GM19455 (cell line): Measurements from ENCODE around the gene ATG101.
A peak's percentile ranks its signal among the peaks of the same experiment; 100 is the strongest.

Source experiments
- ATAC-seq: cut with Tn5 transposase; IDR thresholded peaks from one replicate; pipeline ENCODE4 v1.9.1; 2021; ENCODE audit not compliant: unreplicated experiment

The ATG101 gene

DNA sequence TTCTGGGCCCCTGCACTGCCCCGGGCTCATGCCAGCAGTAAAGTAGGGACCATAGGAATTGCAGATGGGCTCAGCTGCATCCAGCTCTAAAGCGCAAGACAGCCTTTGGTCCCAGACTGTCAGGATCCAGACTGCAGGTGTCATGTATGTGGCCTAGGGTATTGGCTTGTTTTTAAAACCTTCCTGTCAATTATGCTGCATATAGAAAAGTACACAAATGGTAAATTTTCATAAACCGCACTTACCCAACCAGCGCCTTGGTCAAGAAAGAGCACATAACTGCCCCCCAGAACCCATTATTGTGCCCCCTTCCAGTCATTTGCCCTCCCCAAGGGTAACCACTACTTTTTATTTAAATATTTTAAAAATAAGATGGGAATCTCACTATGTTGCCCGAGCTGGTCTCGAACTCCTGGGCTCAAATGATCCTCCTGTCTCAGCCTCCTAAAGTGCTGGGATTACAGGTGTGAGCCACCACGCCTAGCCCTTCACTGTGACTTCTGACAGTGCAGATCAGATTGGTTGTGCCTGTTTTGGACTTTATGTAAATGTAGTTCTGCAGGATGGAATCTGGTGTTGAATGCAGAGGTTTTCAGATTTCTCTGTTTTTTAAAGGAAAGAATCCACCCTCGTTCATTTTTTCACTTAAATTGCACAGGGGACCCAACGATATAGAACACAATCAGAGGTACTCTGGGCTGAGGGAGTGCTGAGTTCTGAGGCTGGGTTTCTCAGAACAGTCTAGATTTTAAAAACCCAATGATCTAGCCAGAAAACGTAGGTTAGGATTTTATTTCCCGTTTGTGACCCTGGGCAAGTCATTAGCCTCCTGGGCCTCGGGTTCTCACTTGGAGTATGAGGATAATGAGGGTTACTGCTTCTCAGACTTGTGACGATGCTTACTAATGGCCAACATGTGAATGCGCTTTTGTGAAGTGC is 11.9 kb upstream of the ATG101 start:
- no peak for ATAC-seq

DNA sequence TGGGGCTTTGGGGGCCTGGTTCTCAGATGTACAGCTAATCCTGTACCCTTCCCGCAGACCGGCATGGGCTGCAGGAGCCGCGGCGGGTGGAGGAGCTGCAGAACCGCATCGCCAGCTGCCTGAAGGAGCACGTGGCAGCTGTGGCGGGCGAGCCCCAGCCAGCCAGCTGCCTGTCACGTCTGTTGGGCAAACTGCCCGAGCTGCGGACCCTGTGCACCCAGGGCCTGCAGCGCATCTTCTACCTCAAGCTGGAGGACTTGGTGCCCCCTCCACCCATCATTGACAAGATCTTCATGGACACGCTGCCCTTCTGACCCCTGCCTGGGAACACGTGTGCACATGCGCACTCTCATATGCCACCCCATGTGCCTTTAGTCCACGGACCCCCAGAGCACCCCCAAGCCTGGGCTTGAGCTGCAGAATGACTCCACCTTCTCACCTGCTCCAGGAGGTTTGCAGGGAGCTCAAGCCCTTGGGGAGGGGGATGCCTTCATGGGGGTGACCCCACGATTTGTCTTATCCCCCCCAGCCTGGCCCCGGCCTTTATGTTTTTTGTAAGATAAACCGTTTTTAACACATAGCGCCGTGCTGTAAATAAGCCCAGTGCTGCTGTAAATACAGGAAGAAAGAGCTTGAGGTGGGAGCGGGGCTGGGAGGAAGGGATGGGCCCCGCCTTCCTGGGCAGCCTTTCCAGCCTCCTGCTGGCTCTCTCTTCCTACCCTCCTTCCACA is 11.0 kb upstream of the ATG101 start:
- no peak for ATAC-seq

DNA sequence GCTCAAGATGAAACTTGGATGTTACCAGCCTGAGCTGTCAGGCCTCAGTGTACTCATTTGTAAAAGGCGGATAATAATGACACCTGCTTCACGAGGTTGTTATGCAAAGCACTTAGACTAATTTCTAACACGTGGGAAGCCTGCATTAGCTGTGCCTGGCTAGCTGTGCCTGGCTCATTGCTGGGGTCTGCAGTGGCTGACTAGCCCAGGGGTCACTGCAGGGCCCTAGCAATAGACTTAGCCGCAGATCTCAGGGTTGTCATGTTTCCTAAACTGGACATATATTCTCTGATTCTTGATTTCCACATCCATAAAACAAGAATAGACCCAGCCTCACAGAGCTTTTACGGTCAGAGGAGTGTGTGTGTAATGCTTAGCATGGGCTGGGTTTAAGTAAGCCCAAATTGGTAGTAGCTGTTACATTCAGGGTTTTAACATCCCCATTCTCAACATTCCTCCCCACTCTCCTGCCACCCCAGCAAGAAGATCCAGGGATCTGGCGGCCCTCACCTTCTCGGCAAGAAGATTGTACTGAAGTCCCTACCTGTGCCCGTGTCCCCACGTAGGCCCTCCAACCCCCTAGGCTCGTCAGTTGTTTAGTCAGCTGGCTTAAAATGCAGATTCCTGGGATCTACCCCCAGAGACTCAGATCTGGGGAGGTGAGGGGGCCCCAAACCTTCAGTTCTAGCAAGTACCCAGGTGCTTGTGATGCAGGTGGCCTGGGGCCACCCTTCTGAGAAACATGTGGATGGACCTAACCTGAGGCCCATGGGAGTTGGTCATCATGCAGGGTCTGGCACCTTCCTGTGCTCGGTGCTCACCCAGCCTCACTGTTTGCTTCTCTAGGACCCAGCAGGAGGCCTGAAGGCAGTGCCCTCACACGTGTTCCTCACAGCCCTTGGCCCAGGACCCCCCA is 9.9 kb upstream of the ATG101 start:
- no peak for ATAC-seq

DNA sequence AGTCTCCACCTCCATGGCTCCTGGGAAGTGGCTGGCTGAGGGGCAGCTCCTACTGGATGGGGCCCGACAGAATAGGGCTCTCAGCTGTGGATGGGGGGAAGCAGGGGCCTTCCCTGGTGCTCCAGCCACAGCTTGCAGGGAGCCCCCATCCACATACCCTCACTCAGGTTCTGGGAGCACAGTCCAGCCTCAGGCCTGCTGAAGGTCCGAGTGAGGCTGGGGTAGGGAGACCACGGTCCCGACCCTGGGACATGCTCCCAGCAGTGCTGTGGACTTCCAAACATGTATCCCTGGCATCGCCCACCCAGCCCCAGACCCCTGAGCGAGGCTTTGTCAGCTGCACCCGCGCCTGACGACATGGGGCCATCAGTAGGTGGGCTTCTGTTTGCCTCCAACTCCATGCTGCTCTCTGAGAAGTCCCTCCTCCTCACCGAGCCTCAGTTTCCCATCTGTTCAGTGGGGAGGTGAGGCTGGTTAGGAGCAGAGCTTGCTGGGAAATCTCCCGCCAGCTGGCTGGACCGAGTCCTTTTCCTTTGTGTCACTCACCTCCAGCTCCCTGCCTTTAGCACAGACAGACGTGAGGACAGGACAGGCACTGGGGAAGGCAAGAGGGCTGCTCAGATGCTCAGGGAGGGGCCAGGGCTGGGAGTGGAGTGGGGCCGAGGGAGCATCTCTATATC is 9.1 kb upstream of the ATG101 start:
- ATAC-seq = no peak

DNA sequence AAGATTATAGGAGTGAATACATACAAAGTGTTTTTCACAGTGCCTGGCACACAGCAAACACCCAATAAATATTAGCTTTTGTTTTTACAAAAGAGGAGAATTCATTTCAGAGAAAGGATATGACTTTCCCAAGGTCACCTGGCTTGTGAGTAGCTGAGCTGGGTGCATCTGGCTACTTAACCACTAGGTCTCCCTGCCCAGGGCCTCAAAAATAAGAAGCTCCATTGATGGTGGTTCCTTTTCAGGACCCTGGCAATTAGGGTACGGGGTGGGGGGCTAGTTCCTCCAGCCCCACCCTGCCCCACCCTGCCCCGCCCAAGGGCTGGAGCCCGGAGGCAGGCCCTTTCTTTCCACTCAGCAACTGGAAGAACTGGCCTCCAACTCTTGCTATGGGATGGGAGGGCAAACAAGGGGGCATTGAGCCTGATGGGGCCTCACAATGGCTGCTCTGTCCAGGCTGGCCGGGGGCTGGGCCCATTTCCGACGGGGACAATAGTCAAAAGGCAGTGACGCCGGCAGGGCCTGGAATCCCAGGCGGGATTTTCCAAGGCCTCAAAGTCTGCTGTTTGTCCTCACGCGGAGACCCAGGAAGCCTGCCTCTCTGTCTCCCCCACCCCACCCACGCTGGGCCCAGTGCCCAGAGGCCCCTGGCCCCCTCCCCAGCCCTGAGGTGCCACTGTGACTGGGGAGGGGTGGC is 8.2 kb upstream of the ATG101 start:
- ATAC-seq = no peak

DNA sequence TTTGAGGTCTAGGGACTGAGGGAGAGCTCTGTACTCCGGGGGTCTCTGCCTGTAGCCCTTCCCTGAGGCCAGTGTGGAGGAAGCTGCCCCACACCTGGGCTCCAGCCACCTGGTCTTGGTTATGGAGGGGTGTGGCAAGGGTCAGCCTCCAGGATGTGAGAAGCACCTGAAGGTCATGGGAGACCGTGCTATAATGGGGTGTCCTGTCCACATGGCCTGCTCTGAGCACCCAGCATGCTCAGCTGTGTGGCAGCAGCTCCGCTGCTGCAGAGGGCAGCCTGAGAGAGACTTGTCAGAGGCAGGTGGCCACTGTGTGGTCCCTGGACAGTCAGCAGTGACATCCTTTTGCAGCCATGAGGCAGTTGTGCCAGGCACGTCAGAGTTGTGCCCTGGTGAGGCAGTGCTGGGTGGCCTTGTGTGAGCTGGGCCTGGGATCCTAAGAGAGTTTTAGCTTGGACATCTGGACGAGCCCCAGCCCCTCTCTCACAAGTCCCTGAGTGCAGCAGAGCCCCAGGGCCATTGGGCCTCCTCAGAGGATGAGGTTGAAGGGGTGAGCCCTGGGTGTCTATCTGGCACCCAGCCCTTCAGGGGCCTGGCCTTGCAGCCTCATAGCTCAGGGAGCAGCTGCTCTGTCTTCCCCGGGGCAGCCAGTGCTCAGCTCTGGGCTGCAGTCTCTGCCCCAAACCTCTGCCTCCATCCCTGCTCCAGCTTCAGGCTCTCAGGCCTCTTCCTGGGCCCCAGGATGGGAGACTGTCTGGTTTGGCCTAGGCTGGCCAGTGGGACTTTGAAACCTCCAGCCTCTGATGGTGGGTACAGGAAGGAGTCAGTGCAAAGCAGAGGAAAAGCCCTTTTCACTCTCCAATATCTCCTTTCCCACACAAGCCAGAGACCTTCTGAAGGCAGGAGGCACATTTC is 7.4 kb upstream of the ATG101 start:
- no peak for ATAC-seq

DNA sequence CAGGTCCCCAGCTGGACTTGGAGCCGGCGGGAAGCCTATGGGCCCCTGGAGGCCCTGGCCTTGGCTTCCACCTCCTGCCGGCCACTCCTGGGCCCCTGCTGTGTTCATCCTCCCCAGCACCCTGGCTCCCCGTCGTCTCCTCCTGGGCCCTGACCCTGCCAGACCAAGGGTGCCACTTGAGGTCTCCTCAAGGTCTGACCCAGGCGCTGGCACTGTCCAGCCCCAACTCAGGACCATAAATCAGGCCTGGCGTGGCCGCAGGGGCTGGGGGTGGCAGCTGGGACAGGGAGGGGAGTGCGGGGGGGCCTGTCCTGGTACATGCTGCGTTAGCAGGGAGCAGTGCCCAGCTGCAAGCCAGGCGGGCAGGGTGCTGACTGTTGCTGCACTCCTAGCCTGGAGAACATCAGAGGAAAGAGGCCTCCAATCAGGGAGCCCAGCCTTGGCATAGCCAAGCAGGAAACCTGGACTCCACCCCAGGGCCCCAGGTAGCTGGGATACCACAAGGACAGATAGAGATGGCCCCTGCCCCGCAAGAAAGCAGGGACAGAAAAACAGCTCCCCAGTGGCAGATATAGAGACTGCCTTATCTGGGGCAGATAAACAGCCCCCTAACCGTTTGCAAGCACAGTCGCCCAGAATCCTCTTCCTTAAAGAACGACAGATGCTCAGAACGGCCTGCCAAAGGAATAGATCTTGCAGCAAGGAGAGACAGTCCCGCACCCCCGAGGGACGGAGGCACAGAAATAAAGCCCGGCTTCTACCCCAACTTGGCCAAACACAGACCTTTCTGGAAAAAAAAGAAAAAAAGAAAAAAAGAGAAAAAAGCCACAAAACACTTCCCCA is 6.5 kb upstream of the ATG101 start:
- no peak for ATAC-seq

DNA sequence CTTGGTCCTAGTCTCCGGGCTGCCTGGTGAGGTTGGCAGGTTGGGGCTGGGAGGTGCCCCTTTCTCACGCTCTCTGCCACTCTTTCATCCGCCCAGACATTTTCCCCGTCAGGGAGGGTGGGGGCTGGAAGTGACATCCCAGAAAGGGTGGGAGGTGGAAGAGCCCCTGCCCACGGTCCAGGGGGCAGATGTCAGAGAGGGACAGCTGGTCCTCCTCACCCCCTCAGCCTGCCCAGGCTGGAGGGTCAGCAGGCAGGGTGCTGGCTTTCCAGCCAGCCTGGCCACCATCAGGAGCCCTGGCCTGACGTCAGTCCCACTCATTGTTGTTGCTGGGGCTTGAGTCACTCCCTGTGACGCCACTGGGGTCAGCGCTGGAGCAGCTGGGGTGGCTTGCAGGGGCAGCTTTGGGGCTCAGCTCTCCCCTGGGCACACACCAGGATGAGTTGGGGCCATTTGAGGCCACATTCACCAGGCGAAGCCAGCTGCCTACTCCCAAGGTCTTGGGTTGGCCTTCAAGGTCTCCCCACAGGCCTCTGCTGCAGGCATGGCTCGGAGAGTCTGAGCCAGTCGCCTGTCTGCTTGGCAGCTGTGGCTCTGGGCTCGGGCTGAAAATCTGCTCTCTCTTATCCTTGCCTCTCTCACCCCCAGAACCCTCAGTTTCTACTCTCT is 5.7 kb upstream of the ATG101 start:
- no peak for ATAC-seq

DNA sequence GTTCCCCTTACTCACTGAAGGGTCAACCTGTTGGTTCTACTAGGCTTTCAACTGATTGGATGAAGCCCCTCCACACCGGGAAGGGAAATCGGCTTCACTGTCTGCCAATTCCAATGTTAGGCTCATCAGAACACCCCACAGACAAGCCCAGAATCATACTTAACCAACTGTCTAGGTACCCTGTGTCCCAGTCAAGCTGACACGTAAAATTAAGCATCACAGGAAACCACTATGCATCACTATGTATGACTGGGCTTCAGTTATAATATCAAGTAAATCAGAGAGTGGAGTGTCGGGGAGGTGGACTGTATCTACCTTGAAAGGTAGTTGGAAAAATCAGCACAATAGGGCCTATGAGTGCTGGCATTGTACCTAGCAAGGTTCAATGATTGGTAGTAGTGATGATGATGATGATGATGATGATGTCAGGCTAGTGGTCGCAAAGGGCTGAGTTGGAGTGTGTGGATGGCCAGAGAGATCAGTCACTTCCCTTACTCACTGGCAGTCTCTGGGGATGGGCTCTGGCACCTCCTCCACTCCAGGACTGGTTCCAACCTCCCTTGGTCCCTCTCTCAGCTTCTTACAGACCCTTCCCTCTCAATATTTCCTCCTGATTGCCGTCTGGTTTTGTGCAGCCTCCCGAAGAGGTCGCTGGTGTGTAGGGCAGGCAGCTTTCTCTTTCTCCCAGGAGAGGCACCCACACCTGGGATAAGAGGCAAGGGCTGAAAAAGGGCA is 3.3 kb upstream of the ATG101 start:
- ATAC-seq = no peak

DNA sequence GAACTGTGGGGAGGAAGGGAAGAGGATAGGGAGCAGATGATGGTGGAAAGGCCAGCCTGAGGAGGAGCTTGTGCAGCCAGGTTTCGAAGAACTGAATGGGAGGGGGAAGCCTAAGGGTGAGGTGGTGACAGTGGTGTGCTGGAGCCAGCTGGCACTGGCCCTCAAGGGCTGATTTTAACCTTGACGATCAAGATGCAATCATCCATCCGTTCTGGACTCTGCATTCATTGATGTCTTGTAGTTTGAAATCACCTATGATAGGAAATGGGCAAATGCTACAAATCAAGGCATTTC is 2.8 kb upstream of the ATG101 start:
- no peak for ATAC-seq

DNA sequence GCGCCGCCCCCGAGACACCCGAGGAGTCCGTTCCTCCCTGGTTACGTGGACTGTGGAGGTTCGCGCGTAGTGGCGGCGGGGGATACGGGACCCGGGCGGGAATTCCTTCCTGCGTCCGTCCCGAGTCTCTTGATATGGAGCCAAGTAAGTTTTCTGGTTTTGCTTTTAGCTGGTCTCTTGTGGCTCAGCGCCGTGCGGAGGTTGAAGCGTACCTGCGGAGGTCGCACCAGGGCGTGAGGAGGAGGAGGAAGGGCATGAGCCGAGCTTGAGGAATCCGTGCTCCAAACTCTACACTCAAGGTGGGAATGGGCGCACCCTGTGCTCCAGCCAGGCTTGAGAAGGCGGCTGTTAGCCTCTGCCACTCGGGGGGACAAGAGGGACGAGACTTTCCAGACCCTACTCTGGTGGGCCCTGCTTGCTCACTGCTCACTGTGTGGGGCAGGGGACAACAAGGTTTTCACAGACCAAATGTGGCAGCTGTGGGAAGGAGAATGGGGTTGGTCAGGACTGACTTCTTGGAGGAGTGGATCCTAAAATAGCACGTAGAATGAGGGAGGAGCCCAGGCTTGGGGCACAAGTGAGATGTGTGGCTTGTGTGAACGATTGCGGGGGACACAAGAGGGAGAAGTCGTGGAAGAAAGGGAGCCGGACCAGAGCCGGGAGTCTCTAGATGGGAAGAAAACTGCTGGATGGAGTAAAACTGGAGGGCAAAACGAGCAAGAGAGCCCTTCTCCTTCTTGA is 577 bp downstream of the ATG101 start:
- peak; percentile 29 for ATAC-seq

DNA sequence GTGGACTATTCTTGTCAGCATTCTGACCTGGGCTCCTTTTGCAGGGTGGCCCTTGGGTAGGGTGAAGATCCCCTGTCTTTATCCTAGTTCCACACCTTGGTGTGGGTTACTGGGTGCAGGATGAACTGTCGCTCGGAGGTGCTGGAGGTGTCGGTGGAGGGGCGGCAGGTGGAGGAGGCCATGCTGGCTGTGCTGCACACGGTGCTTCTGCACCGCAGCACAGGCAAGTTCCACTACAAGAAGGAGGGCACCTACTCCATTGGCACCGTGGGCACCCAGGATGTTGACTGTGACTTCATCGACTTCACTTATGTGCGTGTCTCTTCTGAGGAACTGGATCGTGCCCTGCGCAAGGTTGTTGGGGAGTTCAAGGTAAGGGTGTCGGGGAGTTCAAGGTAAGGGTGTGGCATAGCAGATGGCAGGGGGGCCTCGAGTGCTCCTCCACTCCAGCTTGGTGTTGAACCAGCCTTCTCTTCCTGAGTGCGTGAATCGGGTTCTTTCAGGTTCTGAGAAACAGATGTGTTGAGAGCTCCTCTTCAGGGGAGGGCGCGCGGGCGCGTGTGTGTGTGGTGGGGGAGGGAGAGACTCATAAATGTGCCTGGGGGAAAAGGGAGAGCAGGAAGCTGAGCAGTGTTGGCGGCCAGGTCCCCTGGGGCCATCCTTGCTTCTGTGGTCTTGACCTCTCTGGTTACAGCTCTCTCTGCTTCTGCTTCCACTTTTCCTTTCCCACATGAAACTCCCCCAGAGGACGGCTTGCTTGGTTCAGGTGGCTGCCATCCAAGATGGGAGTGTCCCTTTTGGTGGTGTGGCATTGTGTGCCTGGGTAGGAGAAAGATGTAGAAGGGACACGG is 4.0 kb downstream of the ATG101 start:
- no peak for ATAC-seq

DNA sequence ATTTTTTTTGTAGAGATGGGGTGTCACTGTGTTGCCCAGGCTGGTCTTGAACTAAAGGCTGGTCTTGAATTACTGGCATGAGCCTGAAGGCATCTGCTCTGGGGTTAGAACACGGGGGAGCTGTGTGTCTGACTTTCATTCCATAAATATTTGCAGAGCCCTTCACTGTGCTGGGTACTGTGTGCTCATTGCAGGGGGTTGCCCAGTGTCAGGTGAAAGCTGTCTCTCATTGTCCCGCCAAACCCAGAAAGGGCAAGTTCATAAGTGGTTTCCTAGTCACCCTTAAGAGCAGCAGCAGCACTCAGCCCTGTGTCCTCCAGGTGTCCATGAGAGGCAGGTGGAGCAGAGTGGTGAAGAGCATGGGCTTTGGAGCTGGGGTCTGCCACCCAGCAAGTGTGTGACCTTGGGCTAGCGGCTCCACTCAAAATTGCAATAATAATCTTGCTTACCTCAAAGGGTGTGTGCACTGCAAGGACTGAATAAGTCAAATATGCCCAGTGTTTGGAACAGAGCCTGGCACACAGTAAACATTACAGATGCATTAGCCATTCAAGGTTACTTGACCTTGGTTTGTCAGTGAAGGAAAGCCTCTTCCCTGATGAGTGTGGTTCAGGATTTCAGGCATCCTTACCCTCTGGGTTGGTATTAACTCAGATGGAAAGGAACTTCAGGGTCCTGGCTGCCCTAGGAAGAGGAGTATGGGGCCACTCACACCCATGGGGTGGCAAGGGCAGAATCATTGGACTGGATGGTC is 5.4 kb downstream of the ATG101 start:
- no peak for ATAC-seq

DNA sequence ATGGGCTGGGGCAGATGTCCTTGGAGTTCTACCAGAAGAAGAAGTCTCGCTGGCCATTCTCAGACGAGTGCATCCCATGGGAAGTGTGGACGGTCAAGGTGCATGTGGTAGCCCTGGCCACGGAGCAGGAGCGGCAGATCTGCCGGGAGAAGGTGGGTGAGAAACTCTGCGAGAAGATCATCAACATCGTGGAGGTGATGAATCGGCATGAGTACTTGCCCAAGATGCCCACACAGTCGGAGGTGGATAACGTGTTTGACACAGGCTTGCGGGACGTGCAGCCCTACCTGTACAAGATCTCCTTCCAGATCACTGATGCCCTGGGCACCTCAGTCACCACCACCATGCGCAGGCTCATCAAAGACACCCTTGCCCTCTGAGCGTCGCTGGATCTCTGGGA is 7.0 kb downstream of the ATG101 start:
- no peak for ATAC-seq

DNA sequence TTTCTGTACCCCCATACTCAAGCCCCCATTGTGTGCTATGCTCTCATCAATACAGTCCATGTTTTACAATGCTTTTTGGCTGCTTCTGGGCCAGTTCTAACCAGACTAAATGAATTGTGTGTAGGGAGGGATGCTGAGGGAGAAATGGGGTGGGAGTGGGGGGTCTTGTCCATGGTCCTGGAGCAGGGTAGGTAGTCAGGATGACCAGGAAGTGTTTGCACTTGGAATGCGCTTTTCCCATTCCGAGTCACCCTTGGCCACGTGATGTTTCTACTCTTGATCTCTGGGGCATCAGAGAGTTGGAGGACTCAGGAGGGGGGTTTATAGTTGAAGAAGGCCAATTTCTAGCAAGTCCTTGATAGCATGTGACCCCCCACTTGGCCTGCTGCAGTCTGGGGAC is 8.5 kb downstream of the ATG101 start:
- ATAC-seq = no peak
